Suppressor macrophage treated with lipopolysaccharide for 1 hour (primary cell): ENCODE measurements around the gene PSEN2.
"Not testable (repeated sequence)": the region's sequence is repeated elsewhere in the genome, so short reads cannot be mapped to it uniquely, and the experiment has no call there.

Experiments used
- DNase-seq, 3 donors: peaks; one replicate each; pipeline ENCODE4 v3.0.0-alpha.2; 2020 to 2022

The PSEN2 gene

DNA sequence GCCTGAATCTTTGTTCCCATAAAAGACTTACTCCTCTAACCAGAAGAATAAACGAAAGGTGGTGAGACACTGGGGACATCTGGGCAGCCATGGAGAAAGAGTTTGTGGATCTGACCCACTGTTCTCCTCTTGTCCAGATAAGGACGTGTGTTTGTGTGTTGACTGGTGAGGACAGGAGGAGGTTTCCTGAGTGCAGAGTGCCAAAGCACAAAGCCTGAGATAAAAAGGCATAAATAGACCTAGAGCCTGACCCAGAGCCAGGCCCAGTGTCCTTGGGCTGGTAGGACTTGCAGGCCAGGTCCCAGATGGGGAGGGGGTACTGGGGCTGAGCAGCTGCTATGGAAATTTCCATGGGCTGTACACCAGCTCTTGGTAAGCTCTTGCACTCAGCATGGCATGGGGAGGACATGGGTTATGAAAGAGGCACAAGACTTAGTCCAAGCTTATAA lies 50.1 kb downstream of the PSEN2 start:
- DNase-seq: peak in 1 of 3 donors; percentile 14

DNA sequence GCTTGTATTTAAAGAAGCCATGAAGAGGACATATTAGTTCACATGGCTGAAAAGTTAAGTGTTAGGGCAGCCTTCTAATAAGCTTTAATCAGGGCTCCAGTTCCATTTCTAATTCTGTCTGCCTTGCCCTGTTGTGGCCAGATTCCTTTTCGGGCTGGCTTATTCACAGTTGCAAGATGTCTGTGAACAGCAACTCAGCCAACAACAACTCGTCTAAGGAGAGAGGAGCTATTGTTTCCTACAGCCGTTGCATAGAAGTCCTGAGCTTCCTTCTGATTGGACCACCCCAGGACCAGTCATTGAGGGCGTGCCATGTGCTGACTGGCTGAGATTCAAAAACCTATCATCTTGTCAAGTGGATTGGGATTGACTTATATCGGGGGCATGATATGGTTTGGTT lies 51.1 kb downstream of the PSEN2 start:
- DNase-seq: no peak

DNA sequence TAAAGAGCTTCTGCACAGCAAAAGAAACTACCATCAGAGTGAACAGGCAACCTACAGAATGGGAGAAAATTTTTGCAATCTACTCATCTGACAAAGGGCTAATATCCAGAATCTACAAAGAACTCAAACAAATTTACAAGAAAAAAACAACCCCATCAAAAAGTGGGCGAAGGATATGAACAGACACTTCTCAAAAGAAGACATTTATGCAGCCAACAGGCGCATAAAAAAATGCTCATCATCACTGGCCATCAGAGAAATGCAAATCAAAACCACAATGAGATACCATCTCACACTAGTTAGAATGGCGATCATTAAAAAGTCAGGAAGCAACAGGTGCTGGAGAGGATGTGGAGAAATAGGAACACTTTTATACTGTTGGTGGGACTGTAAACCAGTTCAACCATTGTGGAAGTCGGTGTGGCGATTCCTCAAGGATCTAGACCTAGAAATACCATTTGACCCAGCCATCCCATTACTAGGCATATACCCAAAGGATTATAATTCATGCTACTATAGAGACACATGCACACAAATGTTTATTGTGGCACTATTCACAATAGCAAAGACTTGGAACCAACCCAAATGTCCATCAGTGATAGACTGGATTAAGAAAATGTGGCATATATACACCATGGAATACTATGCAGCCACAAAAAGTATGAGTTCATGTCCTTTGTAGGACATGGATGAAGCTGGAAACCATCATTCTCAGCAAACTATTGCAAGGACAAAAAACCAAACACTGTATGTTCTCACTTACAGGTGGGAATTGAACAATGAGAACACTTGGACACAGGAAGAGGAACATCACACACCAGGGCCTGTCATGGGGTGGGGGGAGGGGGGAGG lies 59.1 kb downstream of the PSEN2 start:
- not testable (repeated sequence) for DNase-seq

DNA sequence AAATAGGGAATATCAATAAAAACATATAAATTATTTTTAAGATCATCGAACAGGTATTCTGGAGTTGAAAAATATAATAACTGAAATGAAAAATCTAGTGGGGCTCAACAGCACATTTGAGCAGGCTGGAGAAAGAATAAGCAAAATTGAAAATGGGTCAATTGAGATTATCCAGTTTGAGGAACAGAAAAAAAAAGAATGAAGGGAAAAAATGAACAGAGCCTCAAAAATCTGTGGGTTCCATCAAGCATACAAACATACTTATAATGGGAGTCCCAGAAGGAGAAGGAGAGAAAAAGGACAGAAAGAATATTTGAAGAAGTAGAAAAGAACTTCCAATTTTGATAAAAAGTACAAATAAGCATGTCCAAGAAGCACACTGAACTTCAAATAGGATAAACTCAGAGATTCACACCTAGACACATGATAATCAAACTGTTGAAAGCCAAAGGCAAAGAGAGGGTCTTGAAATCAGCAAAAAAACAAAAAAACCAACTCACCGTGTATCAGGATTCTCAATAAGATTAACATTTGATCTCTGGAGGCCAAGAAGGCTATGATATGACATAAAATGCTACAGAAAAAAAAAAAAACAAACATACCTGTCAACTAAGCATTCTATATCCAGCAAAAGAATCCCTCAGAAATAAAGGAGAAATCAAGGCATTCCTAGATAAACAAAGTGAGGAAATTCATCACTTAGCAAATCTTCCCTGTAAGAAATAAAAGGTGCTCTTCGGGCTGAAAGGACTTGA lies 64.2 kb downstream of the PSEN2 start:
- peak in 1 of 3 donors; percentile 5 for DNase-seq

DNA sequence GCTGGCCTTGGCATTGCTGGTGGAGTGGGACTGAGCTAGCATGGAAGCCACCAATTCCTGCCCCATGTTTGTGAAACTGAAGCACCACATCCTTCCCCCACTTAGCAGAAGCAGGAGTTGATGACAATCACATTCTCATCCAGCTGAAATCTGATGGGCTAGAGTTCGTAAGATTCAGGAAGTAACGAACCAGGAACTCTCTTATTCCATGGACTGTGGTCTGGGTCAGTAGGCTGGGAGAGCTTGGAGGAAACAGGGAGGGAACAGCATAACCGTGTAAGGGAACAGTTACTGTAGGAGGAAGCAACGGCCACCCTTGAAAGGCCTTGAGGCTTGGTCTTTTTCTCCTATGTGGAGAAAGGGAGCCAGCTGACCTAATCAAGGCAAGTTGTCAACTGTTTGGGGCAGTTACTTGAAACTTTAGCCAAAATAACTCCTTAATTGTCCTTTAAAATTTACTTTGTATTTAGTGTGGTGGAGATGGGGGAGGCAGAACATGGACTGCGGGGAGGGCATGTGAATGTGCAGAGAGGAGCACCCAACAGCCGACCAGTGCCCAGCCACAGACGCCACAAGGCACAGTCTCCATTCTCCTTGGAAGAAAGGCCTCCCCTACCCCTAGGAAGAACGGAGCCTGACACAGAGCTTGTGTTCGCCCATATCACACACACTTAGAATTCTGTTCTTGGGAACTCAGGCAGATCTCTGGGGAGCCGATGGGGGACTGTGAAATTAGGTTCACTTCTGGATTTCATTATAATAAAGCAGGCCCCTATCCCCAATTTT lies 67.7 kb downstream of the PSEN2 start:
- peak; percentile 62 to 77 (median 64) for DNase-seq

DNA sequence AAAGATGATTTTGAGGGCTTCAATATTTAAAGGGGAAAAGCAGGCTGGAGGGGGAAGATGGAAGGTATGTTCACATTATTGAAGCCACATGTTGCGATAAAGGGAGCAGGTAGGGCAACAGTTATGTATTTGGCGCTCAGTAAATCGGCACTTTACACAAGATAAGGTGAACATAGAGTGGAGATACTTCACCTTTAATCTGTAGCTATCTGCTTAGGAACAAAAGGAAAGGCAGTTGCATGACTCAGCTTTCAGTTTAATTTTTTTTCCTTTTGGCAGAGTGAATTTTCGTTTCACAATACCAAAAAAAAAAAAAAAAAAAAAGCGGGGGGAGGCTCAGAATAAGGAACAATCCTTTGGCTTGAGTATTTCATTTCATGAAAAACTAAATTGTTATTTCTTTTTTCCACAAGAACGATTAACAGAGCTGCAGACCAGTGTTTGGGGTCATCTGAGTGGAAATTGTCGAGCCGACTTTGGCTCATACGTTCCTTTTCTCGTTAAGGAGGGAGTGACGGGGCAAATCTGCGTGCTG lies 68.6 kb downstream of the PSEN2 start:
- DNase-seq: peak; percentile 62 to 84 (median 80)

DNA sequence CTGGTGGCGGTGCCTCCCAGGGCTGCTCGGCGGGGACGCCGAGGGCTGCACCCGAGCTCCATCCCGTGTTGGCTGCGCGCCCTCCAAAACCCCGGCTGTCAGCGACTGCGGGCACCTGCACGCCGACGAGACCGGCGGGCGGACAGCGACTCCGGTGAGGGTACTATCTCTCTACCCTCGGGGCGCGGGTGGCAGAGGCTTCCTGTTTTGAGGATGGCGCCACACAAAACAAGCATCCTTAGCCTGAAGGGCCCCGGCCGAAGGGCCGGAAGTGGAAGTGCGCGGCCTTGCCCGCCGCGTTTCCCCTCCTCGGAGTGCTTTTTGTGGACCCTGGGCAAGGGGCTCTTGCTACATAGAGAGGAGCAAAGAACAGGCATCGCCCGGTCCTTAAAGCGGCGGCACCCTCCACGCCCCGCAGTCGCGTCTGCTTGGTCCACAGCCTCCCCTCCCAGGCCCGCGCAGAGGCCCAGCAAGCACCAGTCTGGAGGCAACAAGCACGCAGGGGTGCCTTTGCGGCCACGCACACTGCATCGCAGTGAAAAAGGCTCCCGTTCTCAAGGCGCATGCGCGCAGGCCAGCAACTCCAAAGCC lies 69.1 kb downstream of the PSEN2 start:
- DNase-seq: peak; percentile 56 to 72 (median 63)

DNA sequence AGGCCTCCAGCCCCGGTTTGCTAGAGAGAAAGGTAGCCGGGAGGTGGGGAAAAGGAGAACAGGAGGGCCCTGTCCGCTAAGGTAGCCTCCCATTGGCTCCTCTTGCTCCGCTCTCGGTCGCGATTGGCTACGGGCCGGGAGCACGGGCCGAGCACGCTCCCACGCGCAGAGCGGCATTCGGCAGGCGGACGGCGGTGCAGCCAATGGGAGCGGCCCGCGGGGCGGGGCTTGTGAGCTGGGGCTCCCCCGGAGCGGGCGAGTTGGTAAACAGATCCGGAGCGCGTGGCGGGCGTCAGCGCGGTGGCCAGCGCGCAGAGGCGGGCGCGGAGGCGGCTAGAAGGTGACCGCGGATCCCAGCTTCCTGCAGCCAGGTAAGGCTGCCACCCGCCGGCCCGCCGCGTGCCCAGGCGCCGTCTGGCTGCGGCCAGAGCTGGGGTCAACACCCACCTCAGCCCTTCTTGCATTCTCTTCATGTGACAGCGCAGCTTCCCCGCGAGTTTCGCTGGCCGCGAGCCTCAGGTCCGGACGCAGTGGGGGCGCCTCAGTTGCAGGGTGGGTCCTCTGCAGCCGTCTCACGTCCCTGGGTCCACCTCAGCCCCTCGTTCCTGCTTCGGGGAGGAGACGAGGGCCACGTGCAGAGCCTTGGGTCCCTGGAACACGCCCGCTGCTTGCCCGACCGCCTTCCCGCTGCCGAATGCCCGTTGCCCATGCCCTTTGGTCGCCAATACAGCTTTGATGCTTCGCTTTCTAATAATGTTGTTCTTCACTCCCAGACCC lies 69.8 kb downstream of the PSEN2 start, which contains the start of gene COQ8A:
Gene COQ8A (plus strand): TSS at position 266 of the 777 bp plus-strand sequence. CDS start 21,092 bp downstream, outside the sequence.
- DNase-seq: peak; percentile 99 to 100 (median 100)

DNA sequence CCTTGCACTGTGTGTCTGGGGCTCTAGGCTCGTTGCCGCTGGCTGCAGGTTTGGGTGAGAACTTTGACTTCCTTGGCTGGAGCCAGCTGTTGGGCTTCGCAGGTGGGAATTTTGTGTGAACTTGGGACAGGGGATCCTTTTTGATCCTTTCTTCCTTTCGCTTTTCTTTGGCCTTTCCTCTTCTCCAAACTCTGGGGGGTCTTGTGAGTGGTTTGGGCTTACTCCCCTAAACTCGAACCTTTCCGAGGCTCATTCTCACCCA lies 70.3 kb downstream of the PSEN2 start:
- peak in 1 of 3 donors; percentile 17 for DNase-seq

DNA sequence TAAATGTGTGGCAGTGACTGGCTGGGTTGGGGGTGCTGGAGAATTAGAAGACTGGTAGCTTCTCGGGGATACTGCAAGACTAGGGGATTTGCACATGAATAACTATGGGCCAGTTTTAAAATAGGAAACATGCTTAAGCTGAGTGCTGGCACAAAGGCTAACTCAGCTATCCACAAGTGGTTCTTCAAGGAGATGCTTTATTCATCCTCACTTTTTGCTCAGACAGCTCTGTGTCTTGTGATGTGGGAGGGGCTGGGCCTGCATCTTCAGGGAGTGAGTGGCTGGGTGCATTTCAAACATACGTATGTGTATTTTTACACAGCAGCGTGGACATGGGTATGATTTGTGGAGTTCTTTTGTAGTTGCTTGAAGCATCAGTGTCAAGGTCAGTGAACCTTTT lies 72.0 kb downstream of the PSEN2 start:
- DNase-seq: peak in 2 of 3 donors; percentile 3 to 18

DNA sequence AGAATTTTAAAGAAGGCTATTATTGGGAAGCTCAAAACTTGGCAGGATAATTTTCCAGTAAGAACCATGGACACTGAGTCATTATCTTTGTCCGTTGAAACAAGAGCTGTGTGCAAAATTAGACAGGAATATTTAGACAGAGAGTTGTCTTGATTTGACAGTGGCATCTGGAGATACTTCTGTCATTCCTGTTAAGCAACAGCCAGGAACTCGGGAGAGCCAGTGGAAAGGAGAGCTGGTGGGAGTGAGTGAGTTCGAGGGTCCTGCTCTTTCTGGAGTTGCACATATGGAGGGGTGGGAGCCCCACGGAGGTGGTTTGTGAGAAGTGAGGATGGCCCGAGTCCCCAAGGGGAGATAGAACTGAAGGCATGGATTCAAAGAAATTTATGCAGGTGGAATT lies 72.7 kb downstream of the PSEN2 start:
- no peak for DNase-seq

DNA sequence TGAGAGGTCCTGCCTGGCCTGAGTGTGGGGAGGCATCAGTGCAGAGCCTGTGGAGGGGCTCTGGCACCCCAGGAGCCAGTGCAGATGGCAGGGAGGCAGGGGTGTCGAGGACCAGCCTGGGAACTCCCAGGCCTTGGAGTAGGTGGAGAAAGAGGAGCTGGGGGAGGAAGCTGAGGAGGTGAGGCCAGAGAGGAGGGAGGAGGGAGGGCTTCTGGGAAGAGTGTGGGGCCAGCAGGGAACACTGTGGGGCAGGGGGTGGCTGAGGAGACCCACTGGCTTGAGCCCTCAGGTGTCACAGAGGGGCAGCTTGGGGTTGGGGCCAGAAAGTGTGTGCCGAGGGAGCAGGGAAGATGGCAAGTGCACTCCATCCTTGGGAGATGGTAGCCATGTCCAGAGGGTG lies 73.5 kb downstream of the PSEN2 start:
- DNase-seq: no peak

DNA sequence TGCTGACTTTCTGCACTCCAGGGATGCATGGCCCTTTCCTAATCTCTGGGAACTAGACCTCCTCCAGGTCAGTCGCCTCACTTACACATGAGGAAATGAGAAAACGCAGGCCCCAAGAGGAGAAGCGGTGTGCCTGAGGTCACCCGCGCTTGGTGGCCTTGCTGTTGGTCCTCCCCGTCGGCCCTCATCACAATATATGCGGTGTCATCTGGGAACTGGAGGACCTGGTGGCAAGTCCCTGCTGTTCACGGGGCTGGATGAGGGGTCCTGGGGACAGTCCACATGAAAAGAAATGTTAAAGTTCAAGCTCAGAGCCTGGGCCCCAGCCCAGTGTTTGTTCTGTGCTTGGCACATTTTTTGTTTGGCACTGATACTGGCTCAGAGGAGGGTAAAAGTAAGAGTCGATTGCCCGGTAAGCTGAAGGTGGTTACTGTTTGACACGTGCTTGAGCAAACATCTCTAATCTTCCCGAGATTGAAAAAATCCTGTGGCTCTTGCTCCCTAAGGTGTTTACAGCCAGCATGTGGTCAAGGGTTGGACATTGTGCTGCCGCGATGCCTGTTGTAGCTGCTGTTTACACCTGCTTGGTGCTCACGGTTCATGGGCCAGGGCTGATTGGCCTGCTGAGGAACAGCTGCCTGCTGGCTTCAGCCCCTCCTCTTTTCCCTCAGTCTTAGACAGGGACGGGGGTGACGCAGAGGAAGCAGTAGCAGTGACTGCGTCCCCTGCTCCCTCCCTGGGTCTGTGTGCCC lies 74.9 kb downstream of the PSEN2 start:
- peak in 1 of 3 donors; percentile 4 for DNase-seq
